GM12873 (cell line): Measurements from ENCODE around the gene CLVS2.

ENCODE experiments used
- CTCF ChIP-seq: IDR thresholded peaks from 2 replicates; pipeline ENCODE4 v1.5.1; 2012; ENCODE audit warnings: low read depth, mild to moderate bottlenecking, moderate library complexity, low read length, control low read depth; ENCODE audit not compliant: insufficient read depth; ENCODE audit errors: missing control alignments

Gene CLVS2

GRCh38 chr6:123053602-123054225, 57.7 kb downstream of the CLVS2 start:
- TF ChIP-seq CTCF = no peak

DNA sequence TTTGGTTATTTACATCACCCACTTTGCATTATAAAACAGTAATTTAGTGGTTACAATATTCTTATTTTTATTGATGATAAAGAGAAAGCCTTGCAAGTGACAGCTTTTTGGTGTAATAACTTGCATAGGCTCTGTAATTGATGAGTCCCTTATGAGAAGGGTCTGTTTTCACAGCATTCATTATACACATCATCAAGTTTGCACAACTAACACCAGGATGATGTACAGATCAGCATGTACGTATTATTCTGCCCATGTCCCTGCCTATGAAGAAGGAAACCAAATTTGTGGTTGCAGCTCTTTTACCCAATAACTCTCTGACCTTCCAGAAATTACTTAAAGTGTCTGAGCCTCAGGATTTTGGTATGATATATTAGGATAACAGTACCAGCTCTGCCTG, 59.2 kb downstream of the CLVS2 start:
- TF ChIP-seq CTCF = no peak

GRCh38 chr6:123062670-123063069, 66.6 kb downstream of the CLVS2 start:
- no peak for TF ChIP-seq CTCF

DNA sequence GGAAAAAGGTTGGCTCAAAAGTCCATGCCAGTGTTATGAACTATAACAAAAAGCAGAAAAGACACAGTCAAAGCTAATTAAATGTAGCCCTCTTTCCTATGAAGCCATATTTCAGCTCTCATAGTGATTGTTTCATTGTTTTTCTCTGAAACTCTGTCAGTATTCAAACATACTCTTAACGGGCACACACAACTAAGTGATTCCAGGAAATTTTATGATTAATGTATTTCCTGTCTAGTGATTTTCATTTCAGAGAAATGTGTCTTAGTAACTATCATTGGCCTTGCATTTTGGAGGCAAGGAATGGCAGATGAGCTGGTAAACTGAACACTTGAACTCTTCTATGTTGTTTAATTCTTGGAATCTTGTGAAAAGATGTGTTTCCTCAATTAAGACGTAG, 68.0 kb downstream of the CLVS2 start:
- TF ChIP-seq CTCF = no peak

GRCh38 chr6:123074616-123075015, 78.6 kb downstream of the CLVS2 start:
- TF ChIP-seq CTCF = no peak

DNA sequence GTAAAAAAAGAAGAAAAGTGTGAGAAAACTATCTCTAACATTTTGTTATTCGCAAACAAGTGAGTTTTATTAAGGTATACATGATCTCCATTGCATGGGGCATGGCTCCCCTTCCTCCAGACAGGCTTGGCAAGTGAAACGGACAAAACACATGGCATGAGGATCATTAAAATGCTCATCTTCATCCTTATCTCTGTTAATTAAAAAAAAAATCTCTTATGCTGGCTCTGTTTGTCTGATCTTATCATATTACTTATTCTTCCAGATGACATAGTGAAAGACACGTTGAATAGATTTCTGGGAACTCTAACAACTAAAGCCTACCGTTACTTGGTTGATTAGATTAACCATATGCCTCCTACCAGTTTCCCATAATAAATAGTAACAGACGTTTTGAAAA, 89.4 kb downstream of the CLVS2 start:
- TF ChIP-seq CTCF = no peak

DNA sequence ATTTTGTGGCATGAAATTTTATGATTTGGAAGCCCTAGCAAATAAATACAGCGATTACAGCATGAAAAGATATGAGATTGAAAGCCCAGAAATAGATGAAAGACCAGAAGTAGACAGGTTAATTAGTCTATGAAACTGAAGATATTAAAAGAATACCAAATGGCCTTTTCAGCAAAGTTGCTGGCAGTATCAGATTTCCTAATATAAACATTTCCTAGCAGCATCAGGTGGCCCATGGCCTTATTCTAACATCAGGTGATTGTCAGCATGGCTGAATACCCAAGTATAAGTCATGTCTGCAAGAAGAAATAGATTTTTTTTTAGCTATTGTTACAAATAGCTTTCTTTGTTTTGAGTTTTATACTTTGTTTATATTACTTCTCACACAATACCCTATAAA, 93.2 kb downstream of the CLVS2 start:
- TF ChIP-seq CTCF = no peak
